NCI-H526 (cell line): Measurements from ENCODE around the gene PDCD1LG2.

Source experiments
- DNase-seq, 2 experiments: peaks; one replicate each; lab custom pipeline; 2025; lab: John Stamatoyannopoulos, UW

The PDCD1LG2 gene

DNA sequence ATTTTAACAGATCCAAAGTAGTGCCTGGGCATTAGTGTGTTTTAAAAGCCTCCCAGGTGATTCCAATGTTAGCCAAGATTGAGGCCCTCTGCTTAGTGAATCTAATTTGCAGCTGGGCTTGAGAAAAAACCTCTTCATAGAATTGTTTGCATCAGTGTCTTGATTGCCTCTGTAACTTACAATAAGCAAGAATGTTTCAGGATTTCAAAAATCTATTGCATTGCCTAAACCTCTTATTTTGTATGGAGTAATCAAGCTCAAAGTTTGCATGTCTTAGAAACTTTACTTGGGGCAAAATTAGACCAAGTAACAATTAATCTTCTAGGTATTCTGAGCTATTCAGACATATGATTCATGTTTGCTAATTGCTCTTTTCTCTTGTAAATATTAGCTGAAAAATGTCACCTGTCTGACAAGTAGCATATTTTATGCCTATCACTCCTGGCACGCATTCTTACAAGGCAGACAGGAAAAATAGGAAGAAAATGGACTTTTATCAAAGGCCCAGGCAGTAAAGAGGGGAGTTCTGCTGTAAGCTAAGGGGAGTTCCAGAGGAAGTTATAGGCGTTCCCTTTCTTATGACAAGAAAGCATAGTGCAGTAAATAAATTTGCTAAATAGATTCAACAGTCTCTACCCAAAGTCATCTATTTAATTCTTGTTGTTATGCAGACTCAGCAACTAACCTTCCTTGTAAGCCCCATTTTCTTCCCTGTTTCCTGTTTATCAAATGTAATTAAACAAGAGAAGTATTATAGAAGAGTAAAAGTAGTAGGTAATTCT, 21.0 kb downstream of the PDCD1LG2 start:
- no peak for DNase-seq

DNA sequence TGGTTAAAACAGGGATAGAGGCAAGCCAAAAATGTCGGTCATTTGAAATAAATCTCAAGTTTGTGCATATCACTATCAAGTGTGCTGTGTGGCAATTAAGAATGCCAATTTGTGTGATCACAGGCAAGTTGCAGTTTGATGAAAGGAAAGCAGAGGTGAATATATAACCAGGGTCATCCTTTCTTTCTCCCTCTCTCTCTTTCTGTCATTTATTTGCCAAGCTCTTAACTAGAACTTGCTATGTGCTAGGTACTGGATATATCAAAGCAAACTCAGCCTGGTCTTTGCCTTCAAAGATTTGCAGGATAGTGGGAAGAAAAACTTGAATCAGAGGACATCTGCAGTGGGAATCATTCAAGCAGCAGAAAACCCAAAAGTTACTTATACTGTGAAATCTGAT, 22.0 kb downstream of the PDCD1LG2 start:
- no peak for DNase-seq

DNA sequence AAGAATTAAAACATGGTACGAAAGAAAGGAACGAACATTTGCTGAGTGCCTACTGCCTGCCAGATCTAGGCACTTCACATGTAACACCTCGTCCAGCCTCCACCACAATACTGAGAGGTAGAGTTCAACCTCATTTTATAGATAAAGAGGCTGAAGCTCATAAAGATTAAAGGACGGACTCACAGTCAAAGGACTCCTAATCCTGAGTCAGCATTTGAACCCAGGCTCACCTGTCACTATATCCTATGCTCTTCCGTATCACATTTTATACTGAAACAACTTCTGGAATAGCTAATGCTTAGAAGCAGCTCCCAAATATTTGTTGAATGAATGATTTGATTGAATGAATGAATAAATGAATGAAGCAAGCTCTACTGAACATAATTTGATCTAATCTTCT, 22.5 kb downstream of the PDCD1LG2 start:
- DNase-seq, result no peak

DNA sequence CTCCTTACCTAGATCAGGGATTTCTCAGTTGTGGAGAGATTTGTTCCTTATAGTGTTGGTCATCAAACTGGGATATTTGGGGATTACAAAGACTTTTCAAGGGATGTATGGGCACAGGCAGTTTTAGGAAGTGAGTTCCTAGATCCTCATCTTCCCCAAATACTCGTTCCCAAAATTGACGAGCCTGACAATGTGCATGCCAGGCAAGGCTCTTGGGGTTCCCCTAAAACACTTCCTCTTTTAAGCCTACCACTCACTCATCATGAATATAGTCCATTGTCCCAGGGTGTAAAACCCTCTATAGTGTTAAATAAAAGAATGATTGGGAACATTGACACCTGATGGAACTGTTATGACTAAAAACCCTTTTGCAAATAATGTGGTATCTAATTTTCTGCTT, 26.4 kb downstream of the PDCD1LG2 start:
- DNase-seq, result no peak

DNA sequence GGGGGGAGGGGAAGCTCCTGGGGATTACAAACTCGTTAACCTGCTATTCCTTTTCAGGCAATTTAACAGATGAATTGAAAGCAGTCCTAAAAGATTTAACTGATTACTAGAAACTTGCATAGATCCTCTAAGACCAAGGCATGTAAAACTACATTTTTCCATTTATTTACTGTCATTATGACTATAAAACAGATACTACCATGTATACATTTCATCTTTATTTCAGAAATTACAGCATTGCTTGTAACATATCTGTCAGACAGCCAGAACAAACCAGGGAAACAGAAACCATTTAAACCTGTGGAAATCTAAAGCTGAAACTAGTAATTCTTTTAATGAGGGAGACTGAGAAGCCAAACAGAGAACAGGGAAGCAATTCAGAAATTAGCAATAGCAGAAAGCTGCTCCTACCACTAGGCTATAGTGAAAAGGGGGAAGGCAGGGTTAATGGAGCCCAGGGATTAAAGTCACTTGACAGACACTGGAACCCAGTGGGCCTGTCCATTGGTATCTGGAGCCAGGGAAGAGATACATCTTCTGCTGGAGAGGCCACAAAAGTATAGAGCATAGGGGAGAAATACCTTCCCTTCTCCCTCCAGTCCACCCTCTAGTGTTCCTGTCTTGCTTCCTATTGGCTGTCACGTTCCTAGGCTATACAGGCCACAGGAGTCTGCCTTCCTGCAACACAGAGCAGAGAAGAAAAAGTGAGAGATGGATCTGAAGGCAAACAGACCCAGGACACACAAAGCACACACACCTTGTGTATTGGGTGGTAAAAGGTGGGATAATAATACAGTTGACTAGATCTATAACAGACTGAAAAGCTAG, 33.8 kb downstream of the PDCD1LG2 start:
- DNase-seq, result no peak

DNA sequence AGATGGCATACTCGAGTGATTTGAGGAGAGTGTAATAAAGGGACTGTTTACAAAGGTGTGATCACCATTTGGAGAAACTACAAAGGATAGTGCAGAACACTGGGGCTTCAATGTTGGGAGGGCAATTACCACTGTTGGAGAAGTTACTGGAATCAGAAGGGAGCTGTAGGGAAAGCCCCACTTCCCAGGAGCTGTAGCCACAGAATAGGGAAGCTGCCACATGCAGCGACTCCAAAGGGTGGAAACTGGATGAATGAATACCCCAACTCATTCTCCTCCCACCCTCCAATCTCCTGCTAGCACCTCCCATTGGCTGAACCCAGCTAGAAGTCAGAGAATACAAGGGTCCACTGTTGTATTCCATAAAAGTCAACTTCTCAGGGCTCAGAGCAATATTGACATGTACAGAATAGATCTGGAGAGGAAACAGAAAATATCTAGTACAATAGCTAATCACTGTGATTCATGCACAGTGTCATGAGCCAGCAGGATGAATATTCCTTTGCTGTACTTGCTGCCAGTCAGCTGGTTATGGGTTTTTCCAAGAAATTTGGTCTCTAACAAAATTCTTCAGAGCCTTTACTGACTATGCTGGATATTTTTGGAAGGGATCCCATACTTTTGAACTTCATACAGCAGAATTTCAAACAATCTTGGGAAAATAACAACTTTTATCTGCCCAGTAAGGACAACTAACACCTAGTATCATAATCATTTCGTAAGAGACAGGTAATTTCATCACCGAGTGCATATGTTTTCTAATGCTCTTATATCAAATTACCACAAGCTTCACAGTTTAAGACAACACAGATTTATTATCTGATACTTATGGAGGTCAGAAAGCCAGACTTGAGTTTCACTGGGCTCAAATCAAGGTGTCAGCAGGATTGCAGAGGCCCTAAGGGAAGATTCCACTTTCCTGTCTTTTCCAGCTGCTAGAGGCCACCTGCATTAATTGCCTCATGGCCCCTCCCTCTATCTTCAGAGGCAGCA, 39.6 kb downstream of the PDCD1LG2 start:
- no peak for DNase-seq

DNA sequence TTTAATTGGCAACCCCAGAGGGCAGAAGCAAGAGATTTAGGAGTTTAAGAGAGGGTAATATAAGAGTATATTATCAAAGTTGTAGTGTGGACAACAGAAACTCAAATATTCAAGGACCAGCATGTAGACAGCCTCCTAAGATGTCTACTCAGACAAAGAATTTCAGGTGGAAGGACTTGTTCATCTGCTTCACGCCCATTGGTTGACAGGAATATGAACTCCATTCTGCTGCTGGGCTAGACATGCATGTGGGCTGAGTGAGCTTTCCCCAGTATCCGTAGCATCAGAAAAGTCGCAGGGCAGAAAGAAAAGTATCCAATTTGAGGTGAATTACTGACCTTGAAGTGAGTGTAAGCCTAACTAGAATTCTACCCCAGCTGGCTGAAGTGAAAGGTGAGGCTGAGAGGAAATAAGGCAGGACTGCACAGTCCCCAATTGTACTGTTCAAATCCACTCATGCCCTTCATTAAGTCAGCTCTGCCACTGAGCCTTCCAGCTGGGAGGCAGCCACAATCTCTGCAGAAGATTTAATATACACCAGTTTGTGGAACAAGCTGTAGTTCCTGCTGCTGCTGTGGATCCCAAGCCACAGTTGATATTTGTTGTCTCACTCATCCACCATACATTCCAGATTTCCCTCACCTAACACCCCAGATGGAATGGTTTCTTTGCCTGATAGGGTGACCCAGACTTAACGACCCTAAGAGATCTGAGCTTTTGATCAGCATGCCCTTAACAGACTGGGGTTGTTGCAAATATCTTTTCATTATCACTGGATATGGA, 41.2 kb downstream of the PDCD1LG2 start:
- DNase-seq, result no peak

DNA sequence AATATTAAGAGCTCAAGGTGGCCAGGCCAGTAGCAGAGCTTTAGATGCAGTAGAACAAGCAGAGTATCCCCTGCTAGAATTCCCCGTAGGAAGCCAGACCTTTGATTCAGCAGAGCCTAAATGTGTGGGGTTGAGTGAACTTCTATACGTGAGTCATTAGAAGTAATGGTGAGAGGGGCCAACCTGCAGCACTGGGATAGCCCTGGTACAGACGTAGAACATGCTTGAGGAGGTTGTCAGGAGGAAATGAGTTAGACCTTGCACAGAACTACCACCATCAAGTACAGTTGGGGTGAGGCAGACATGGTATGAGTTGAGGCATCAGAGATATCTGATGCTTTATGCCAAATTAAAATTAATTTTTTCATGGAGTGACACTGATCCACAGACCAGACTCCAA, 42.0 kb downstream of the PDCD1LG2 start:
- no peak for DNase-seq

DNA sequence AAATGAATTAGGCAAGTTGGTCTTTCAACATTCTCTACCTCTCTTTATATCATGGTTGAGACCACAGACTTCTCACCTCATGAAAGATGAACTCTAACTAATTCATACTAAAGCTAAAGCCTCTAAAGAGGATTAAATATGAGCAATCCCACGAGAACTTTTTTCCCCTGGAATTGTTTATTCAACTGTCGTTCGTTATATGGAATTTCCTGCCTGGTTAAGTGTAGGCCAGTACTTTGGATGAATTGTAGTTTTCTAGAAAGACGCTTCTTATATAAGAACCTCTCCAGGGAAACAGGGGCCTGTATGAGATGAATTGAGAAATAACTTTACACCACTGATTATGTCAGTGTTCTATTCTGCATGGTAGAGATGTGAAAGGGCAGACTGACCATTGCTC, 42.9 kb downstream of the PDCD1LG2 start:
- DNase-seq, result no peak

DNA sequence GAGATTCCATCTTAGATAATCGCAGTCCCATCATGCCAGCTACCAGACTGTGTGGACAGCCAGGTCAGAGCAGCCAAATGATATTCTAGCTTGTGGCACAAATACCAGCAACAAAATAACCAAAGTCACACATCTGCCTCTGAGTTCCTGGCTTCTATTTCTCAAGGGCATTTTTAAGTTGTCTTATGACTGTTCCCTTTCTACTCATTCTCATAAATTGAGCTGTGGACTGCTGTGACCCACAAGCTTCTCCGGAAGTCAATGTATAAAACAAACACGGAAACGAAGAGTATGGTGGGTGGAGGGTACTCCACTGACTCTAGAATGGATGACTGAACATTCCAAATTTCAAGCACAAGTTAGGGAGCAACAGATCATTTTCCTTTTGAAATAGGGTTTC, 43.9 kb downstream of the PDCD1LG2 start:
- no peak for DNase-seq

DNA sequence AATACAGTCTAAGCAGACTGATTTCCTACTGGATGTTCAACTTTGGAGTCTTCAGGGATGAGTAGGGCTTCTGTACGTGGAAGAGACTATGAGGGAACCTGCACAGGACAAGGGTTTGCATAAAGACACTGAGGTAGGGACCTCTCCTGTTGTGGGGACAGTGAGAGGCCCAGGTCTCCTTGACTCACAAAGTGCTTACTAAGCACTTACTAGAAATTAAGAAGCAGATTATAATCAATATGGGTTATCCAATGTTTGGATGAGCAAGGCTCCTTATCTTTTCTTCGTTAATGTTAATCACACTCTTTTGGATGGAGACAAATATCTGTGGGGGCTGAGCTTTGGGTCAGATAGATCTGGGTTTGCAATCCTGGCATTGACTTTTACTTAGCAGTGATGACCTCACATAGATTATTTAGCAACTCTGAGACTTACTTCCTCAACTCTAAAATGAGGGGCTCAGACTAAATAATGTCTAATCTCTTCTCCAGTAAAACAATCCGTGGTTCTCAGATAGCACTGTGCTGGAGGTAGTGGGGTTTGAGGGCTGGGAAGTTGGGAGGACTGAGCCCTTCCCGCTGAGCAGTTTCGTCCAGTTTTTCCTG, 45.9 kb downstream of the PDCD1LG2 start:
- DNase-seq, result no peak

DNA sequence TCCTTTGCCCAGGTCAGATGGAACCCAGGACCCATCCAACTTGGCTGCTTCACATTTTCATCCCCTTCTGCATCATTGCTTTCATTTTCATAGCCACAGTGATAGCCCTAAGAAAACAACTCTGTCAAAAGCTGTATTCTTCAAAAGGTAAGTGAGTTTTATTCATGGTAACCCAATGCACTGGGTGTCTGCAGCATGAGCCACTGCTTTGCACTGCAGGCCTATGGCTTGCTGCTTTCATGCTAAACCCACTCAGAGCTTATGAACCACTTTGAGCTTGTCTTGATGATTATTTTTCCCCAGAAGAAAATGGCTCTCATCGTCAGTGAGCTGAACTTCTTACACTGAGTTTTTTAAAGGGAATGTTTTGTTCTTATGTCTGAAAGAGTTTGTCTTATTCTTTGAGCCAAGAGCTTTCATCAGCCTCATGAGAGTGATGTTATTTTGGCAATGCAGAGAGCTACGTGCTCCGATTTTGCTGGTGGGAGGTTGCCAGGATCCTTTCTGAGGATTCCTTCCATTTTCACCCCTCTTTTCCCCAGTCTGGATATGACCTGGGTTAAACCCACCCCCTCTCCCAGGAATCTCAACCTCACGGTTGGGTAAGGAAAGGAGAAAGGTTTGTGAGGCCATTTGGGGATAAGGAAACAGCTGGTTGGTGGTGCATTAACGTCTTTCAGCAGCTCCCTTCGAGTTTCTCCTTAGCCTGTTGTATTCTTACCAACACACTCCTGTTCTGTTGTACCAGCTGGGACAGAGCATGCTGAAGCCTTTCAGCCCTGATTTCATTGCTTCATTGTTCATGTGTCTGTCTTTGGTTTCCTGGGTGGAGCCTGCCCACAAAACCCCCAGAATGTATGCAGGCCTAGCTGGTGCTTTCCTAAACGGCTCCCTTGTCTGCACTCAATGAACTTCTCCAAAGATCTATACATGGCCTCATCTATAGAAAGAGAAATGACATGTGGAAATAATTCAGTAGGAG, 47.6 kb downstream of the PDCD1LG2 start:
- DNase-seq, result no peak

DNA sequence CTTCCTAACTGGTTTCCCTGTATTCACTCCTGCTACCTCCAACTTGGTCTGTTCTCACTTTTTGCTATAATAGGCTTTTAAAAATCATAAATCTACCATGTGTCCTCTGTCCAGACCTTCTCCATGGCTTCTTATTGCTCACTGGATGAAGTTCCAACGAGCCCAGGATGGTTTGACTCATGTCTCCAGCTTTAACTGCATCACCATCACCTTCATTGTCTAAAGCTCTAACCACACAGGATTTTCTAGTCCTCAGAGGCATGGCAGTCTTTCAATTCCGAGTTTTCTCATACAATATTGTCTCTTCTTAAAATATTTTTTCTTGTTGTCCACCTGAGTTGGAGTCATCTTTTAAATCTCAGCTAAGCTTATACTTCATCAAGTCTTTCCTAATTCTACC, 49.3 kb downstream of the PDCD1LG2 start:
- DNase-seq, result no peak

DNA sequence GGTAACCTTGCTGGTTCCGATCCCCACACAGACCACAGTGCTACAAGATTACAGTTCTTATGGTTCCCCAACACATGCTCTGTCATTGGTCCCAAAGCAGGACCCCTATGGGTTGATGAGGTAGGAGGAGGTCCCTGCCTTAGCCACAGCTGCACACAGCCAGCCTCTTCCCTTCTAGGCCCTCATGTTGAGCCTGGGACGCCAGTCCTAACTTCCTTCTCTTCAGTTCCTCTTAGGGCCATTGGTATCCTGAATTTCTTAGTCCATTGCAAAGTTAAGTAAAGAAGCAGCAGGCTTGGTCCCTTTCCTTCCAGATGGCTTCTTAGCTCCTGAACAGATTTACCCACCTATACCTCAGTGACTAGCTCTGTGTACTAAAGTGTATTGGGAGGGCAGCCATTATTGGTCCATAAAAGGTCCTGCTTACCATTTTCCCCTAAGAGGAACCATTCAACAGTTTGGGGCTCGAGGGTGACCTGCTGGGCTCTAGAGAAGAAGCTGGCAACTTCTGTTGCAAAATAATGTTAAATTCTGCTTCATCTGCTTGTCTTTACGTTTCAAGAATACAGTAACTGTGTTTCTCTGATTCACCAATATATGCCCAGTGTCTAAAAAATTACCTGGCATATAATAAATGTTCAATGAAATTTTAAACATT, 50.2 kb downstream of the PDCD1LG2 start:
- no peak for DNase-seq

DNA sequence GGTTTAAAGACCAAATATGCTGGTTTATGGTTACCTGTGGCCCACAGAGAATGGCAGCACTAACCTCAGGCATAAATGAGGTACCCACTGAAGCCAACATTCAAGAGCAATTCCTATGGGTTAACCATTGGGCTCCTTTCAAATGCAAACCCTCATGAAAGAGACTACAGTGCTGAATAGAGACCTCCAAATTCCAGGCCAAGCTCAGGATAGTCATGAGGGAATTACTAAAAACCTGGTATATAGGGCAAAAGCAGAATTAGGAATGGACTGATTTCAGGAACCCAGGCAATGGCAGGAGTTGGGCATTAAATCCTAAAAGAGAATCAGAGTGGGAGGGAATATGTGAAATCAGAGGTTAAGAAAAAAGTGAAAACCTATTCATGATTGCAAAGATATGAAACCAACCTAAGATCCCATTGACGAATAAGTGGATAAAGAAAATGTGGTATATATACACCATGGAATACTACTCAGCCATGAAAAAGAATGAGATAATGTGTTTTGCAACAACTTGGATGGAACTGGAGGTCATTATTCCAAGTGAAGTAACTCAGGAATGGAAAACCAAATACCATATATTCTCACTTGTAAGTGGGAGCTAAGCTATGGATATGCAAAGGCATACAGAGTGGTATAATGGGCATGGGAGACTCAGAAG, 51.6 kb downstream of the PDCD1LG2 start:
- DNase-seq, result no peak

DNA sequence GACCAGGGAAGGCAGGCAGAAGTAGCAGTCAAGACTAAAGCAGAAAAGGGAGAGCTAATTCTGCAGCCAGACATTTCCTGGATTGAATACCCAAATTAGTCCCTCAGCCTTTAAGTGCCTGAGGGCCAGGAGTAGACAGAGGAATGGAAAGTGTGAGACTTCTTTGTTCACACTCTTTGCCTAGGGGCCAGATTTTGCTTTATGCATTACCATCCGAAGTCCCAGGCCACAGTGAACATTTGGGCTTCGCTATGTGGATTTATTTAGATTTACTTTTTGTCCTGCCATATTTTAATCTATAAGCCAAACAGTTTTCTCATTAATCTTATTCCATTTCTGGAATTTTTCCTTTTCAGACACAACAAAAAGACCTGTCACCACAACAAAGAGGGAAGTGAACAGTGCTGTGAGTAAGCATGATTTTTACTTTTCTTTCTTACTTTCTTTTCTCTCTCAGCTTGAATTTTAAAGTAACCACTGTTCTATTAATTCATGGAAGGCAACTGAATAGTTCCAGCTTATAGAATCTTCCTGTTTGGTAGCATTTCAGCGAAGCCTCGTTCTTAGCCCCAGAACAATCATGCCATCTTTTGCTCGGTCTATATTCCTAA, 52.6 kb downstream of the PDCD1LG2 start:
- no peak for DNase-seq

DNA sequence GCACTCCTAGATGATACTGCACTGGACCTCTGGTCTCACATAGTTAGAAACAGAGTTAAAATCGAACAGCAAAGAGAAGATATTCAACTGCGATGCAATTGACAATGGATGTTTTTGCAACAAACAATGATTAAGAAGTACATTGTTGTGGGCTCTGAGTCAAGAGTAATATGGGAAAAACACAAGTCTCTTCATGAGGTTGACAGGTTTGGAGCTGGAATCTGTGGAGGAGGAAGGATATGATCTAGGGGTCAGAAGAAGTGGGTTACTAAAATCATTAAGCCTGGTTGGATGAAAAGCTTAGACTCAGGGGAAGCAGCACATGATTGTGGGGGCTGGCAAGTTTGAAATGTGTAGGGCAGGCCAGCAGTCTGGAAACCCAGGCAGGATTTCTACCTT, 53.1 kb downstream of the PDCD1LG2 start:
- DNase-seq, result no peak

DNA sequence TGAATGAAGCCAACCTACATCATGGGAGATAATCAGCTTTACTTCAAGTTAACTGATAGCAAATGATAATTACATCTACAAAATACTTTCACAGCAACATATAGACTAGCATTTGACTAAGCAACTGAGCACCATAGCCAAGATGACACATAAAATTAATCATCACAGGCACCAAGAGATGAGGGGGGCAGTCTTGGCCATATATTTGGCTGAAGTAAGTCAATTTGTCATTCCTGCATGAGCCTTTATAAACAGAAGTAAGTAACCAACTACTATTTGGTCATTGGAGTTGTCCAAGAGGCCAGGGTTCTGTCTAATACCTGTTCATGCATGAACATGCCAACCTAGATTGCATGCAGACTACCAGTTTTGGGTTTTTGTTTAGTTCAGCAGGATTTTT, 53.6 kb downstream of the PDCD1LG2 start:
- no peak for DNase-seq
